ENCODE measurements around the gene ARID4B.
A peak's percentile ranks its signal among the peaks of the same experiment; 100 is the strongest.

Gene ARID4B

DNA sequence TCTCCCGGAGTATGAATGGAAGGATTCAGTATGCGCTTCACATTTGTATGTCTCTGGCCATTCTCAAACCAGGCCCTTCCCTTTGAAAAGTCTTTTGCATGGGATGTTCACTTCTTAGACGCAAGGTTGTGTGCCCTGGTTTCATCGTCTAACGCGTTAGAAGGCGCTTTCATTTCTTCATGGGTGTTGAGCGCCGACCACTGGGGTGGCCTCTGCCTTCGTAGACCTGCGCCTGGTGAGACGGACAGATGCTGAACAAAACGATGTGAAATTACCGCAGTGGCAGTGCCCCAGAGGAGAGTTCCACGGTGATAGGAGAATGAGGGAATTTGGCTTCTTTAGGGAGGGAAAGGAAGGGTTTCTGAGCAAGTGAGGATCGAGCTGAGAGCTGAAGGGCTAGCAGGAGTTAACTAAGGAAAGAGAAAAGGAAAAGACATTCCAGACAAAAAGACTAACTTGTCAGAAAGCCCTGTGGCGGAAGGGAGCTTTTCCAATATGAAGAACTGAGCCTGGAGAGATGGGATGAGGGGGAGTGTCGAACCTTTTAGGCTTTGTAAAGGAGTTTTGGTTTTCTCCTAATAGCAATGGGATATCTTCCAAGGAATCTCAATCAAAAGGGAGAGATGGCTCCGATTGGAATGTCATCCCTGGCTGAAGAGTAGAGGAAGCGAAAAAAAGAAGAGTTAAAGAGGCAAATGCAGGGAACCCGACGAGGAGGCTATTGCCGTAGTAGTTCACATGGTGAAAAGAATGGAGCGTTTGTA lies 1.3 kb upstream of the ARID4B start:
- TF ChIP-seq ZFX (IDR thresholded peaks at IDR 0.05; ENCODE audit: borderline replicate concordance) = no peak
- TF ChIP-seq, protein P1, sequence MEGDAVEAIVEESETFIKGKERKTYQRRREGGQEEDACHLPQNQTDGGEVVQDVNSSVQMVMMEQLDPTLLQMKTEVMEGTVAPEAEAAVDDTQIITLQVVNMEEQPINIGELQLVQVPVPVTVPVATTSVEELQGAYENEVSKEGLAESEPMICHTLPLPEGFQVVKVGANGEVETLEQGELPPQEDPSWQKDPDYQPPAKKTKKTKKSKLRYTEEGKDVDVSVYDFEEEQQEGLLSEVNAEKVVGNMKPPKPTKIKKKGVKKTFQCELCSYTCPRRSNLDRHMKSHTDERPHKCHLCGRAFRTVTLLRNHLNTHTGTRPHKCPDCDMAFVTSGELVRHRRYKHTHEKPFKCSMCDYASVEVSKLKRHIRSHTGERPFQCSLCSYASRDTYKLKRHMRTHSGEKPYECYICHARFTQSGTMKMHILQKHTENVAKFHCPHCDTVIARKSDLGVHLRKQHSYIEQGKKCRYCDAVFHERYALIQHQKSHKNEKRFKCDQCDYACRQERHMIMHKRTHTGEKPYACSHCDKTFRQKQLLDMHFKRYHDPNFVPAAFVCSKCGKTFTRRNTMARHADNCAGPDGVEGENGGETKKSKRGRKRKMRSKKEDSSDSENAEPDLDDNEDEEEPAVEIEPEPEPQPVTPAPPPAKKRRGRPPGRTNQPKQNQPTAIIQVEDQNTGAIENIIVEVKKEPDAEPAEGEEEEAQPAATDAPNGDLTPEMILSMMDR (IDR thresholded peaks at IDR 0.05) = peak; percentile 36
- peak overlapping the region; percentile 97 for H3K27ac ChIP-seq

DNA sequence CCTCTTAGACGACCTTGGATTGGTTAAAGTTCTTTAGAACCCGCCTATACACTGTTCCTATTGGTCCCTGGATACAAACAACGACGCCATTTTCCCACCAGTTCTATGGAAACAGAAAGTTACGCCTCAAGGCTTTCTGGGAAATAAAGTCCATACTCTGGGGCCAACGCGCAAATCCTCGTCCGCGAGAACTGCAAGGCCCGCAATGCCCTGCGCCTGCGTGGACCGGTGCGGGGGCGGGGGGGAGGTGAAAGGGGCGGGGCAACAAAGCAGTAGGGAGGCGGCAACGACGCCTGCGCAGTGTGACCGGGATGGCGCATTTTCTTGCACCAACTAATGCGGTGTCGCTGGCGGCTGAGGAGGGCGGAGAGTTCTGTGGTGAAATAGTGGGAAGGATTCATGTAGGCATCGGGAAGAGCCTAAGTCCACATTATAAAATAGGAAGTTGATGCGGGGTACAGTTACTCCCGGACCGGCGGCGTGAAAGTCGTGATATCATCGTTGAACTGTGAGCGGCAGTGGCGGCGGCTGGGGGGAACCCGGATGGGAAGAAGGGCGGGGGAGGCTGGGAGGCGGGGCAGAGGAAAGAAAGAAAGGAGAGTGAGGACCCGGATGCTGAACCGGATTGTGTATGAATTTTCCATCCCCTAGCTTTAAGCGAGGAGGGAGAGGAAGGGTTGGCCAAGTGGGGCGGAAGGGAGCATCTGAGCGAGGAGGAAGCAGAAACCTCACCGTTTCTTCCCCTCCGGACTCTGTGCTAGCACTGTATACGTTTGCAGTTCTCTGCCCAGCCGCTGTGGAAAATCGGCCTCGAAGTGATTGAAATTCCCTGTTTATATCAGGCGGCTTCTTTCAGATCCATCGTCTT lies 526 bp upstream of the ARID4B start, which contains the start of gene GGPS1:
Gene GGPS1 (plus strand): TSS at position 300 of the 868 bp plus-strand sequence. CDS start 6,695 bp downstream, outside the sequence.
- no peak for TF ChIP-seq ZFX (IDR thresholded peaks at IDR 0.05; ENCODE audit: borderline replicate concordance)
- TF ChIP-seq, protein P1 (IDR thresholded peaks at IDR 0.05) = no peak; the same call in 1 of the 2 replicates
- H3K27ac ChIP-seq = peak within 1 kb of the TSS; percentile 97

DNA sequence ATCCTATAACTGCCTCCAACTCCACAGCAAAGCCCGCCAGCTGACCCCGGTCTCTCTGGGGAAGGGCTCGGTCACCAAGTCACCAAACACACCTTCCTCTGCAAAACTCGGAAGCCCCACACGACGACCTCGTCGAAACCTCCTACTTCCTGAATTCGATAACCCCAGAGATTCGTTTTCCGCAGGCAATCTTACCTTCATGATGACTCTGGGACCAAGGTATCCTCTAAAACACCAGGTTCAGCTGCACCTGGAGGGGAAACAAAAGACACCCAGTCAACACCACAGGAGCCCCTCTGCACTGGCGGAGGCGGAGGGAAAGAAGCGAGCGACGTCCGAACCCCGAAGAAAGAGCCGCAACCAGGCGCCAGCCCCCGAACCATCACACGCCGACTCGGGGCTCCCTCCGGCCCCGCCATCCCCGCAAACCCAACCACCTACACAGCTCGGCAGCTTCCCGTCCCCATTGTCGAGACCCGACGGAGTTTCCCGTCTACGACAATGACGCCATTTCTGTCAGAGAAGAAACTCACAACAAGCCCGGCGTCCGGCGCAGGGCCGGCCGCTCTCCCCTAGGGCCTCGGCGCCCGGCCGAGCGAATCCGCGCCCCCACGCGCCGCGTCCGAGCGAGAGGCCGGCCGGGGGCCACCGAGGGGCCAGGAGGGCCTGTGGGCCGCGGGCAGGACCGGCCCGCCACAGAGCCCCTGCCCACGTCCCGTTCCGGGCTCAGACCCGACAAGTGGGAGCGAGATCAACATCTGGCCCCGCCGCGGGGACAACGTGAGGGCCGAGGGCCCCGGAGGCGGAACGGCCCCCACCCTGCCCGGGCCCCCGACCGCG lies 1.0 kb downstream of the ARID4B start:
- TF ChIP-seq, protein P1 (IDR thresholded peaks at IDR 0.05) = no peak
- TF ChIP-seq ZFX (IDR thresholded peaks at IDR 0.05; ENCODE audit: borderline replicate concordance) = no peak

DNA sequence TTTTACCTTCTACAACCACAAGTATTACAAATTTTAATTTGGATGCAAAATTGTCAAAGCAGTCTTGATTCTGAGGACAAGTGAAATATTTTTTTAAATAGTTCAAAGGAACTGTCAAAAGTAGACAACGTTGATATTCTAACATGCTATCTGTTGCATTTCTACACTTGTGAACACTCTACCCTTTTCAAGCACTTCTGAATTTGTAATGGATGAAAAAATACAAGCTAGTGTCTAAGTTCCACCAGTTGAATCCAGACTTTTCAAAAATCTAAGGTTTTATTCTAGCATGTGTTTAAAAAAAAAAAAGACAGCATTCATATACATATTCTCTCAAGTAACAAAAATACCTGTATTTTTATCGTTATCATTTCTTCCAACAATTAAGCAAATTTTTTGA lies 2.1 kb downstream of the ARID4B start:
- no peak overlapping the region for H3K27ac ChIP-seq
- TF ChIP-seq, protein P1 (IDR thresholded peaks at IDR 0.05) = no peak
- TF ChIP-seq ZFX (IDR thresholded peaks at IDR 0.05; ENCODE audit: borderline replicate concordance) = no peak

More for the DNA sequence above, 1.0 kb downstream of the ARID4B start:
- peak overlapping the region; percentile 97 for H3K27ac ChIP-seq

DNA sequence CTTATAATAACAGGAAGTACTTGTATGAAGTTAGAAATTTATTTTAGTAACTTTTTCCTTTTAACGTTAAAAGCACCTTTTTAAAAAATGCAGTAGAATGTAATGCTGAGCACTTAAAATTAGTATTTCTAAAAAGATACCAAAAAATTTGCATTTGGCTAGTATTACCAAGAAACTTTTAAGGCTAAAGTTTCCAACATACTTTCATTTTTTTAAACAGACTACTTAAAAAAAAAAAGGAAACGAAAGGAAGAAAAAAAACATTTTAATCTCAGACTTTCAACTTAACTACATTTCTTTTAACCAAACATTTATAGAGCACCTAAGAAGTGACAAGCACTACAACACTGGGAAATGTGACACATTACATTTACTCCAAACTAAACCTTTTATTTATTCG lies 2.8 kb downstream of the ARID4B start:
- H3K27ac ChIP-seq = no peak overlapping the region
- TF ChIP-seq, protein P1 (IDR thresholded peaks at IDR 0.05) = no peak
- TF ChIP-seq ZFX (IDR thresholded peaks at IDR 0.05; ENCODE audit: borderline replicate concordance) = no peak

DNA sequence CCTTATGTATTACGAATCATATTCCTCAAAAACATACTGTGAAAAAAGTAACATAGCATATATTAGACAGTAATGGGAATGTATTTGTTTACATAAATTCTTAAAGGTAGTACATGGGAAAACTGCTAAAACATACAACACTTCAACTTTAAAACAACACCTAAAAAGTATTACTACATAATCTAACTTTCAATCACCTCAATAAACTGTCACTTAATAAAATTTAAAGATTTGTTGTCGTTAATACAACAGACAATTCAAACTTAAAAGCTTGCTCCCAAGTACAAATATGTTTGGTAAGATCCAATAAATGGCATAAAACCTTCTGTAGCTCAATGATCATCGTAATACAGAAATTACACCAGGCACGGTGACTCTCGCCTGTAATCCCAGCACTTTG lies 3.7 kb downstream of the ARID4B start:
- TF ChIP-seq ZFX (IDR thresholded peaks at IDR 0.05; ENCODE audit: borderline replicate concordance) = no peak
- TF ChIP-seq, protein P1 (IDR thresholded peaks at IDR 0.05) = no peak
- no peak overlapping the region for H3K27ac ChIP-seq
